Erythroblast (primary cell): ENCODE measurements around the gene CNRIP1.

ENCODE experiments used
- DNase-seq, 2 experiments: peaks; one replicate each; lab custom pipeline; 2025; lab: John Stamatoyannopoulos, UW
- GATA1 ChIP-seq: IDR thresholded peaks from 2 replicates; pipeline ENCODE4 v1.6.1; 2011; ENCODE audit warnings: low read depth, mild to moderate bottlenecking, control low read depth, low read length, moderate library complexity
- POLR2A ChIP-seq: IDR thresholded peaks from 2 replicates; pipeline ENCODE4 v1.6.1; 2011; ENCODE audit warnings: mild to moderate bottlenecking, low read length

CNRIP1 gene

DNA sequence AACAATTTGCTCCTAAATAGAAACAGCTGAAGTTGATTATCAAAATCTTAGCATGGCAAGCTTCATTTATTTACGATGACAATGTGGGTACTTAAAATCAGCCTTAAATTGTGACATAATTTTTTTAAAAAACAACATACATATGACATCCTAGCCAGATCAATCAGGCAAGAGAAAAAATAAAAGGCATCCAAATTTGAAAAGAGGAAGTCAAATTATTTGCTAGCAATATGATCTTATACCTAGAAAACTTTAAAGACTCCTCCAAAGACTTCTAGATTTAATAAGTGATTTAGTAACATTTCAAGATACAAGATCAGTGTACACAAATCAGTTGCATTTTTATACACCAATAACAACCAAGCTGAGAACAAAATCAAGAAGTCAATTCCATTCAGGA is 53.1 kb downstream of the CNRIP1 start:
- no peak for TF ChIP-seq GATA1
- no peak for TF ChIP-seq POLR2A
- no peak for DNase-seq

DNA sequence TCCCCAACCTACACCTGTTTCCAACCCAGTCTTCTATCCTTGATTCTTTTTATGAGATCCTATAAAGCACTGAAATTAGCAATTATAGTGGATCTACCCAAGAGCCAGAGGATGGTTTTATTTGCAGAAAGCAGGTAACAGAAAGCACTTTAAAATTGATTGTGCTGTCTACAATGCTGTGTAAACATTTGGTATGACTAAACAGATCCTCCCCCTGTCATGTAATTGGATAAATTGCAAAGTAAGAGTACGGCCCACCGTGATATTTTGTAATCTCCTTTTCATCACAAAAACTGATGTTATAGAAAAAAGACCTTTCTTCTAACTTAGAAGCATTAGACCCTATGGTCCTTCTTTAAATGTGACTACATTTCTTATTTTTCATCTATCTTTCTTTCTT is 56.1 kb downstream of the CNRIP1 start:
- TF ChIP-seq GATA1 (no peak), POLR2A (no peak)
- DNase-seq: no peak

DNA sequence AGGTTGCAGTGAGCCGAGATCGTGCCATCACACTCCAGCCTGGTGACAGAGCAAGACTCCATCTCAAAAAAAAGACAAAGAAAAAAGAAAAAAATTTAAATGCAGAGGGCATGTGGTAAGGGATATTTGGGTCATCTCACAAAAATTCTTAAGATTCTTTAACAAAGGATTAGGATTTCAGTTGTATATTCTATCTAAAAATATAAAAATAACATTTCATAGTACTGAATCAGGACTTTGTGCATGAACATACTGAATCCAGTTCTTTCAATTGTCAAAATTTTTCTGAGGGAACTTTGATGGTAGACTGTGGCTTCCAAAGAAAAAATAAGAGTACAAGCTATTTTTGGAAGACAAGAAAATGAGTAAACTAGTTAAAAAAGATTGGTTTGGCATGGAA is 60.9 kb downstream of the CNRIP1 start:
- TF ChIP-seq GATA1 (no peak), POLR2A (no peak)
- no peak for DNase-seq

DNA sequence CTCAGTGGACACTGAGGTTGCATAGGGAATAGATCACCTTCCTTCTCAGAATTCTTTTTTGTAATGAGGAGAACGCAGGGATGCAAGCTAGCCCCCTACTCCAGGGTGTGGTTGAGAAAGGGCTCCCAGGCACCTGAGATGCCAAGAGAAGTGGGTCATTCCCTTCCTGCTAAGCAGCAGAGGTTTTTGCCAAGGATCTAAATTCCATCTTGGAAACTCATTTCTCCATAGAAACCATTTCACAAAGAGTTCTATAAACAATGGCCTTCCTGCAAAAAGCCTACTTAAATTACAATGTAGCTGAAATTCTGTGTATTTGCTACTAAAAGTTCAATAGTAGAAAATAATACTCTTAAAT is 63.7 kb downstream of the CNRIP1 start:
- TF ChIP-seq POLR2A (no peak), GATA1 (no peak)
- DNase-seq: no peak

DNA sequence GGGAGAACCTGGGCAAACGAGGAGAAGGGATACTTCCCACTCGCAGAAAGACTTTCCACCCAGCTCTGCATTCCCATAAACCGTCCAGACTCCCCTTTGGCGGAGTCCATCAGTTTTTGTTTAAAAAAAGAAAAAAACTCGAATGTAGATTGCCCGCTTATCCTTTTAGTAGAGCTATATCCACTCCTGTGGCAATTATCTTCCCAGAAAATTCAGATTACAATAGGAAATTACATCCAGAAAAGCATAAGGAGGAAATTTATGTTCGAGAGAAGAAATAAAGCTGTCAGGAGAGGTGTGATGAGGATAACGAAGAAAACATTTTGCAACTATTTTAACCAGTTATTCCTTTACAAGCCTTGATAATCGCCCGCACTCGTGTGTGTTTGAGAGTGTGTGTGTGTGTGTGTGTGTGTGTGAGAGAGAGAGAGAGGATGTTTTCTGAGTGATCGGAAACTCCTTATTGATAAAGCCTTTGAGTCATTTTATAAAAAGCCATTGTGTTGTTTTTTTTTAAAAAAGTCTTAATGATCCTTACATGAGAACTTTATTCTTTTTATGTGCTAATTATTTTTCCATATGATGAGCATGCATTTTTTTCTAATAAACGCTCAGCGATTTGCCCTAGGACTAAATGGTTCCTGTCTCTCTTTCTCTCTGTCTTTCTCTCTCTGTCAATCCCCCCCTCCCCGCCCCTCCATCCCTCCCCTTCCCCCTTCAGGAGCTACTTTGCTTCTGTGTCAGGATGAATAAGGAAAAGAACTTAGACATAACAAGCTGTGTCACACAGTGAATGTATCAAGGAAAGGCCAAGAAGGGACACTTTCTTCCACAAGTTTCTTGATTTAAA is 66.3 kb downstream of the CNRIP1 start:
- TF ChIP-seq GATA1 (no peak), POLR2A (no peak)
- DNase-seq: peak; percentile 76 to 80

DNA sequence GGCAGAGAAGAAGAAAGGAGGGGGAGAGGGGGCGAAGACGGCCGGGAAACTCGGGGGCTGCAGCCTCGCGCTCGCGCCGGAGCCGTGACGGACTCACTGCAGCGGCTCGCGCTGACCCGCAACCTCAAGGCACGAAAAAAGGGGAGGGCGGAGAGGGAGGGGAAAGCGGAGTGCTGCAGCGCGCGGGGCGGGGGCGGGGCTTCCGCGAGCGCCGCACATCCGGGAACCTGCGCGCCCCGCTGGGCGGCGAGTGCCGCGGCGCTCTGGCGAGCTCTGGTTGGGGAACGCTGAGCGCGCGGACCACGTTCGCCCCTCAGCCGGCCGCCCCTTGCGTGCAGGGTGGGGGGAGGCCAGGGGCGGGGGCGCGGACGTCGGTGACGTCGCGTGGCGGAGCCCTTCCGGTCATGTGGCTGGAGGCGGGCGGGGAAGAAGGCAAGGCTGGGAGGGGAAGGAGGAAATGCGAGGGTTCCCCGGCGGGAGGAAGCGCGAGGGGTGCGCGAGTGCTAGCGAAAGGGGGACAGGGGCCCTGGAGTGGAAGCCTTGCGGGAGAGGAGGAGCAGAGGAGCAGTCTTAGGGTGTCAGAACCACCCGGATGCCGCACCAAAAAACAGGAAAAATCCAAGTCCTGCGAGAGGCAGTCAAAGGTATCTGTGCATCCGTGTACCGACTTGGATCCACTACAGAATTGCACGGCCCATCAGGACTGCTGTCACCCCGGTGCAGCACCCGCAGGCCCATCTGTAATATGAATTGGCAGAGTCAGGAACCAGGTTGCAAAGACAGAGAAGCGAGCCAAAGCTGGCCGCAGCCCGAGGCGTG is 67.1 kb downstream of the CNRIP1 start, which contains the start of gene PPP3R1:
Gene PPP3R1, minus strand, starts transcription at position 133 of the 819 bp plus-strand sequence. CDS start 405 bp downstream, outside the sequence.
- DNase-seq: peak; percentile 98 to 99
- TF ChIP-seq POLR2A: peak; percentile 94
- no peak for TF ChIP-seq GATA1

DNA sequence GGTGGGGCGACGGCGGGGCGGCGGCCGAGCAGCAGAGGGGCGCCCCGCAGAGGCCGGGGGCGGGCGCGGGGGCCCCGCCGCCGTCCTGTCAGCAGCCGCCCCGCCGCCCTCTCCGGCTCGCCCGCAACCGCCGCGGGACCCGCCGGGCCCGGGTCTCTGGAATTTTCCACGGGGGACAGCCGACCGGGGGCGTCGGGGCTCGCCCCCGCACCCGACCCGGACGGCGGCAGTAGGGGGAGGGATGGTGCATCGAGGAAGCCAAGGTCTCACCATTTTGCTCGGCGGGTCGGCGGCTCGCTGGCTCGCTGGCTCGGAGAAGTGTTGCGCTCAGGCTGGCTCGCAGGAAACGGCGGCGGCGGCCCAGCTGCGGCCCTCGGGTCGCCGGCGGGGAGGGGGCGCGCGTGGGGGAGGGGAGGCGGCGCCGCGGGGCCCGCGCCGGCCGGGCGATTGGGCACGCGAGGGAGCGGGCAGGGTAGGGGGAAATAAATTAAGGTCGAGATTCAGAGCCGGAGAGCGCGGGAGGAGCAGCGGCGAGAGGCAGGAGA is 67.8 kb downstream of the CNRIP1 start:
- TF ChIP-seq GATA1 (no peak), POLR2A (no peak)
- peak; percentile 67 to 80 for DNase-seq

DNA sequence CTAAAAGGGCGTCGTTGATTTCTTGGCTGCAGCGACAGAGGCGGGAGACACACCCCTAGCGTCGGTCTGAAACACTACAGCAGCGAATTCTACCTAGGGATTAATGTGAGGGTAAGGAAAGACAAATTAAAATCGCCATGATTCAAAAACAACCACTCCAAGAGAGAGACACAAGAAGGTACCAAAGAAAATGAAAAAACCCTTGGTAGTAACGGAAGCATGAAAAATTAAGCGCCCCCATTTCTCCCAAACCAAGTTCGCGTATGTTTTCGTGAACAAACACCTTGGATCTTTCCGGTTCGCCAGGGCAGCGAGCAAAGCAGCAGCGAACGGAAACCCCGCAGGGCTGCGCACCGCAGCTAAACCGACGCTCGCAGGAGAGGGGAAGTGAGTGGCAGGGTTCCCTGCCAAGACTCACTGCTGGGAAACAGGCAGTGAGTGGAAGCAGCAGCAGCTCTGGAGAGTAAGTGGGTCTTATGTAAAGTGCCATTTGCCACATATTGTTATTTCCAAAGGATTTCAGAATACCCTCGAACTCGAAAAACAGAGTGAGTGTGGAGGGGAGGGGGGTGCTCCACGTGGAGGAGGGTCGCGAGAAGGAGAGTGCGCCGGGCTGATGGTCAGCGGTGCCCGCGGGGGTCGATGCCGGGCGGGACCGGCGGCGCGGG is 68.4 kb downstream of the CNRIP1 start:
- TF ChIP-seq POLR2A (peak; percentile 54), GATA1 (no peak)
- DNase-seq: peak; percentile 90 to 93

DNA sequence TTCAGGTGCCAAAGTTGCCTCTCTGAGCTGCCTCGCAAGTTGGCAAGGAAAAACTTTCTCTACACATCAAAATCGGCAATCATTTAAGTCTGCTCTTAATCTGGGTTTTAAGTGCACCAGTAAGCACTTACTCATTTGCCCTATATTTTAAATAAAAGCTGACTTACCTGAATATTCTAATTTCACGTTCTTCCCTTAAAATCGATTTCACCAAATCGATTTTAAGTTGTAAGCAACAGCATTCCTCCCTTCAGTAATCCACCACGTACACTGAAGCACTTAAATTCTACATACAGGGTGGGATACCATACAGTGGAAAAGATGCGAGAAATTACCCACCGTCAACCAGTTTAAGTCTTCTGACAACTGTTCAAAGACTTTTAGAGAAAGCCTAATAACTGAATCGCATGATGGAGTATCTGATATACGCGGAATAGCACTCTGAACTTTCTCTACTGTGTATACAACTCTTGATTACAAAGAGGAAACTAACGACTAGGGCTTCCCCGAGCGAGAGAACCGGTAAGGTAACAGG is 69.0 kb downstream of the CNRIP1 start:
- peak in 1 of 2 experiments; percentile 58 for DNase-seq
- TF ChIP-seq GATA1: no peak
- no peak for TF ChIP-seq POLR2A

DNA sequence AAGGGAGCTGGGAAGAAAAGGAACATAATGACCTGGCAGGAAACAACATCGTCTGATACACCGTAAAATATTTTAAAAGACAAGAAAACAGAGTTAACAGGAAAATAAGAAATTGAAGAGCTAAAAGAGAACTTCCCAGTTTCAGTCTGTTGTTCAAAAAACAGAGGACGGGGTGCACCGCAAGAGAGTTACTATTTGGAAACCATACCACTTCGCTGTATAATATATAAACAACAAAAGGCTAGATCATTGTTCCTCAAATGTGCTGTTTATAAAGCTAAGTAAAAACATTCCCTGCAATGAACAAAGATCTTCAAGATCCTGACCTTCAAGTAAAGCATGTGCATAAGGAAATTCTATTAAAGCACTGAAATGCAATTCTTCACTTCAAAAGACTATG is 69.6 kb downstream of the CNRIP1 start:
- DNase-seq: peak in 1 of 2 experiments; percentile 62
- no peak for TF ChIP-seq GATA1
- no peak for TF ChIP-seq POLR2A

DNA sequence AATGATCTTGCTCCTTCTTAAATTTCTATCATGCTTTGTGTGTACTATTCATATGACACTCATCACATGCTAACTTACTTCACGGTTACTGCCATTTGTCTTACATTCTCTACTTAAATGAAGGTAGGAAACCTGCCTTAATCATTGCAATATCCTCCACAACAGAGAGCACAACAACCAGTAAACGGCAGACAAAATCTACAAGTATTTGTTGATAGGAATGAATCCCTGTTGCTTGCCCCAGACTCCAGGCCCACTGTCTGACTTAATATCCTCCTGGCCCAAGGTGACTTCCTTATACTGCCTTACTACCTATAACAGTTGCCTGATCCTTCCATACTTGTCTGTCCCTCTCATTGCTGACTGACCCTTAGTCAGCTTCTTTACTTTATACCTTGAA is 70.9 kb downstream of the CNRIP1 start:
- TF ChIP-seq POLR2A: no peak
- TF ChIP-seq GATA1: no peak
- peak in 1 of 2 experiments; percentile 40 for DNase-seq

DNA sequence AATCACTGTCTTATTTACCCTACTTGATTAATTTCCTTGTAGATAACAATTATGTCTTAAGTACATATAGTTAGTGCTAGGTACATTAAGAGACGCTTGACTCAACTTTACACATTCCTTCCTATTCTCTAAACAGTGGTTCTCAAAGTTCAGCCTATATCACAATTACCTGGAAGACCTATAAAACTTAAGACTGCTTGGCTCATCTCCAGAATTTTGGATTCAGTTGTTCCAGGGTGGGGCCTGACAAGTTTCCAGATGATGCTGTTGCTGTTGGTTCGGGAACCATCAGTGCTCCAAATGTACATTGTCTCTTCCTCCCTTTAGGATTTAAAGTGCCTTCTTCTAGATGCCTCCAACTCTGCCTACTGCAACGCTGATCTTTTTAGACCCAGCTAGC is 71.4 kb downstream of the CNRIP1 start:
- DNase-seq: peak in 1 of 2 experiments; percentile 49
- TF ChIP-seq GATA1 (no peak), POLR2A (no peak)

DNA sequence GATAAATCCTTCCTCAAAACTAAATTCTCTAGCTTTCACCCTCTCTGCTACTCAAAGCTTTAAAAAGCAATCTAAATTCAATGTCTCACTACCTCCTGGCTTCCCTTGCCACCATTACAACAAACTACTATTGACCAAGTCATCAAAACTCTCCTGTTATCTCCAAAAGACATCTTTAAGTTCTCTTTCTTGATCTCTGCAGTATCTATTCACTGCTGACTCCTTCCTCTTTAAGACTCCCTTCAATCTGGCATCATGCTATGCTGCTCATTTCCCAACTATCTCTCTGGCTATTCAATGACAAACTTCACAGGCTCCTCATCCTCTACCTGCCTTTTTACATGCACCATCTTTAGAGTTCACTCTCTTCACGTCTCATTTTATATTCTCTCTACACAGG is 73.4 kb downstream of the CNRIP1 start:
- DNase-seq: no peak
- no peak for TF ChIP-seq GATA1
- TF ChIP-seq POLR2A: no peak
